Activated T-helper 2 cell treated with anti-CD3 and anti-CD28 coated beads, Interferon-gamma antibody, Interleukin-2, Interleukin-4, amounts not matched to agents 10 μg/mL and 5 μg/mL and 100 μg/mL, durations not matched to agents 14 hours and 24 hours and 36 hours (primary cell): ENCODE data around the gene NKAIN4. TPM values are rescaled to one million over a fixed set of nuclear protein-coding genes. Genes with fewer than 3 reads are reported as not detected.

ENCODE experiments used
- DNase-seq: peaks from one replicate; pipeline ENCODE4 v3.0.0; 2021; ENCODE audit warnings: low spot score
- H3K27ac Mint-ChIP-seq: one replicate; pipeline ENCODE4 v1.8.0; 2021; ENCODE audit warnings: mixed read lengths
- H3K27me3 Mint-ChIP-seq: one replicate; pipeline ENCODE4 v1.8.0; 2021; ENCODE audit warnings: low read depth, mixed read lengths
- H3K36me3 Mint-ChIP-seq: one replicate; pipeline ENCODE4 v1.8.0; 2021; ENCODE audit warnings: low read depth, mixed read lengths
- H3K4me1 Mint-ChIP-seq: one replicate; pipeline ENCODE4 v1.8.0; 2021; ENCODE audit warnings: low read depth, mixed read lengths
- H3K4me3 Mint-ChIP-seq: one replicate; pipeline ENCODE4 v1.8.0; 2021; ENCODE audit warnings: low read depth, mild to moderate bottlenecking, moderate library complexity, mixed read lengths
- H3K9me3 Mint-ChIP-seq: one replicate; pipeline ENCODE4 v1.8.0; 2021; ENCODE audit warnings: mixed read lengths
- intact Hi-C: fragments of 100-400 bp; cut with micrococcal nuclease; formaldehyde crosslinking; loops from one replicate; pipeline ENCODE4 v1.15.1; 2023
- total RNA-seq: library from RNA; stranded (reverse); gene quantifications from 2 replicates; pipeline ENCODE4 v1.2.3, GENCODE V29; 2022

Gene NKAIN4
- total RNA-seq, 1 donor from 2014 or later: not detected

- Mint-ChIP-seq H3K36me3 (no peaks in the 10 kb centered on the region), H3K4me3 (no peak overlapping the region), H3K27ac (no peak overlapping the region), H3K9me3 (no peaks in the 10 kb centered on the region), H3K27me3 (peaks cover 9% of the 10 kb centered on the region), H3K4me1 (peaks cover 5% of the 10 kb centered on the region)
- intact Hi-C loops: no loop called here
- no peak for DNase-seq
Measured at GRCh38 chr20:63268256-63268655, 14.0 kb upstream of the NKAIN4 start.

- no peak for DNase-seq
- no peaks in the 10 kb centered on the region for H3K36me3 Mint-ChIP-seq
- no peak overlapping the region for H3K27ac Mint-ChIP-seq
- H3K27me3 Mint-ChIP-seq: peaks cover 9% of the 10 kb centered on the region
- peaks cover 5% of the 10 kb centered on the region for H3K4me1 Mint-ChIP-seq
- intact Hi-C loops: no loop called here
- H3K4me3 Mint-ChIP-seq: no peak overlapping the region
- no peaks in the 10 kb centered on the region for H3K9me3 Mint-ChIP-seq
Measured at GRCh38 chr20:63267691-63268090, 13.4 kb upstream of the NKAIN4 start.

- intact Hi-C loops: no loop called here
- DNase-seq: no peak
- H3K36me3 Mint-ChIP-seq: no peaks in the 10 kb centered on the region
- H3K27me3 Mint-ChIP-seq: peaks cover 8% of the 10 kb centered on the region
- no peak overlapping the region for H3K27ac Mint-ChIP-seq
- no peaks in the 10 kb centered on the region for H3K4me1 Mint-ChIP-seq
- no peak overlapping the region for H3K4me3 Mint-ChIP-seq
- H3K9me3 Mint-ChIP-seq: no peaks in the 10 kb centered on the region
Measured at GRCh38 chr20:63265891-63266515, 11.7 kb upstream of the NKAIN4 start.

- intact Hi-C loops: no loop called here
- no peak overlapping the region for H3K4me3 Mint-ChIP-seq
Measured at GRCh38 chr20:63264519-63264918, 10.3 kb upstream of the NKAIN4 start.

GRCh38 chr20:63264000-63264399 lies 9.7 kb upstream of the NKAIN4 start:
- intact Hi-C loops: no loop called here
- Mint-ChIP-seq H3K27ac (no peak overlapping the region), H3K4me1 (no peaks in the 10 kb centered on the region), H3K9me3 (no peaks in the 10 kb centered on the region), H3K4me3 (no peak overlapping the region), H3K27me3 (peaks cover 8% of the 10 kb centered on the region), H3K36me3 (no peaks in the 10 kb centered on the region)
- DNase-seq: no peak

More at GRCh38 chr20:63264519-63264918, 10.3 kb upstream of the NKAIN4 start:
- H3K9me3 Mint-ChIP-seq: no peaks in the 10 kb centered on the region
- H3K4me1 Mint-ChIP-seq: no peaks in the 10 kb centered on the region
- H3K36me3 Mint-ChIP-seq: no peaks in the 10 kb centered on the region
- H3K27me3 Mint-ChIP-seq: peaks cover 8% of the 10 kb centered on the region
- no peak for DNase-seq
- H3K27ac Mint-ChIP-seq: no peak overlapping the region

GRCh38 chr20:63262836-63263235 lies 8.6 kb upstream of the NKAIN4 start:
- no peak for DNase-seq
- H3K36me3 Mint-ChIP-seq: no peaks in the 10 kb centered on the region
- no peak overlapping the region for H3K27ac Mint-ChIP-seq
- H3K9me3 Mint-ChIP-seq: no peaks in the 10 kb centered on the region
- intact Hi-C loops: no loop called here
- no peaks in the 10 kb centered on the region for H3K4me1 Mint-ChIP-seq
- peaks cover 8% of the 10 kb centered on the region for H3K27me3 Mint-ChIP-seq
- H3K4me3 Mint-ChIP-seq: no peak overlapping the region

GRCh38 chr20:63261795-63262528 lies 7.7 kb upstream of the NKAIN4 start:
- H3K4me3 Mint-ChIP-seq: no peak overlapping the region
- H3K9me3 Mint-ChIP-seq: no peaks in the 10 kb centered on the region
- H3K27me3 Mint-ChIP-seq: peaks cover 9% of the 10 kb centered on the region
- H3K4me1 Mint-ChIP-seq: no peaks in the 10 kb centered on the region
- intact Hi-C loops: no loop called here
- no peak for DNase-seq
- H3K27ac Mint-ChIP-seq: no peak overlapping the region
- H3K36me3 Mint-ChIP-seq: no peaks in the 10 kb centered on the region

- intact Hi-C loops: no loop called here
- Mint-ChIP-seq H3K27ac (no peak overlapping the region), H3K36me3 (no peaks in the 10 kb centered on the region), H3K4me1 (no peaks in the 10 kb centered on the region), H3K27me3 (peaks cover 16% of the 10 kb centered on the region), H3K4me3 (no peak overlapping the region), H3K9me3 (no peaks in the 10 kb centered on the region)
- no peak for DNase-seq
Measured at GRCh38 chr20:63261060-63261794, 7.0 kb upstream of the NKAIN4 start.

GRCh38 chr20:63260521-63260920 lies 6.3 kb upstream of the NKAIN4 start:
- no peak for DNase-seq
- intact Hi-C loops: no loop called here
- H3K27ac Mint-ChIP-seq: no peak overlapping the region
- H3K36me3 Mint-ChIP-seq: no peaks in the 10 kb centered on the region
- H3K4me3 Mint-ChIP-seq: no peak overlapping the region
- peaks cover 21% of the 10 kb centered on the region for H3K27me3 Mint-ChIP-seq
- H3K4me1 Mint-ChIP-seq: no peaks in the 10 kb centered on the region
- no peaks in the 10 kb centered on the region for H3K9me3 Mint-ChIP-seq

GRCh38 chr20:63259734-63260460 lies 5.6 kb upstream of the NKAIN4 start:
- Mint-ChIP-seq H3K36me3 (no peaks in the 10 kb centered on the region), H3K9me3 (no peaks in the 10 kb centered on the region), H3K4me3 (no peak overlapping the region), H3K27ac (no peak overlapping the region), H3K27me3 (peaks cover 27% of the 10 kb centered on the region), H3K4me1 (no peaks in the 10 kb centered on the region)
- intact Hi-C loops: no loop called here
- no peak for DNase-seq

- no peak overlapping the region for H3K4me3 Mint-ChIP-seq
- peaks cover 24% of the 10 kb centered on the region for H3K27me3 Mint-ChIP-seq
- no peaks in the 10 kb centered on the region for H3K9me3 Mint-ChIP-seq
- no peak for DNase-seq
- no peaks in the 10 kb centered on the region for H3K36me3 Mint-ChIP-seq
- intact Hi-C loops: no loop called here
- H3K27ac Mint-ChIP-seq: no peak overlapping the region
- no peaks in the 10 kb centered on the region for H3K4me1 Mint-ChIP-seq
Measured at GRCh38 chr20:63258781-63259180, 4.5 kb upstream of the NKAIN4 start.

- H3K4me3 Mint-ChIP-seq: no peak overlapping the region
- no peaks in the 10 kb centered on the region for H3K9me3 Mint-ChIP-seq
- H3K4me1 Mint-ChIP-seq: no peaks in the 10 kb centered on the region
- peaks cover 33% of the 10 kb centered on the region for H3K27me3 Mint-ChIP-seq
- H3K27ac Mint-ChIP-seq: no peak overlapping the region
- H3K36me3 Mint-ChIP-seq: no peaks in the 10 kb centered on the region
- intact Hi-C loops: no loop called here
- no peak for DNase-seq
Measured at GRCh38 chr20:63257629-63258028, 3.4 kb upstream of the NKAIN4 start.
